D721Med (cell line): ENCODE measurements around the gene GNG8.

Experiments
- DNase-seq: peaks from one replicate; pipeline ENCODE4 v3.0.0; 2011; ENCODE audit warnings: low spot score; ENCODE audit not compliant: insufficient read length
- FAIRE-seq: peaks from 2 replicates; lab custom pipeline; 2011; peaks lifted over from hg19 to GRCh38; lab: Jason Lieb, UNC
- CTCF ChIP-seq: IDR thresholded peaks from 2 replicates; pipeline ENCODE4 v1.5.1; 2012; ENCODE audit warnings: mild to moderate bottlenecking, control low read depth; ENCODE audit not compliant: insufficient read depth; ENCODE audit errors: missing control alignments

Gene GNG8

GRCh38 chr19:46600384-46601317 lies 35.4 kb downstream of the GNG8 start:
- FAIRE-seq: no peak
- no peak for TF ChIP-seq CTCF
- DNase-seq: peak; percentile 80

- DNase-seq: no peak
- no peak for FAIRE-seq
- TF ChIP-seq CTCF: no peak
These were observed 36.2 kb downstream of the GNG8 start for GRCh38 chr19:46599716-46600373.

- FAIRE-seq: no peak
- no peak for TF ChIP-seq CTCF
These were observed 37.6 kb downstream of the GNG8 start for GRCh38 chr19:46598372-46598917.

GRCh38 chr19:46596008-46596407 lies 40.0 kb downstream of the GNG8 start:
- FAIRE-seq: no peak
- no peak for DNase-seq
- TF ChIP-seq CTCF: no peak

More at GRCh38 chr19:46598372-46598917, 37.6 kb downstream of the GNG8 start:
- no peak for DNase-seq

- no peak for TF ChIP-seq CTCF
- DNase-seq: no peak
- FAIRE-seq: no peak
These were observed 44.1 kb downstream of the GNG8 start for GRCh38 chr19:46591870-46592269.

- no peak for FAIRE-seq
- no peak for TF ChIP-seq CTCF
- DNase-seq: no peak
These were observed 44.7 kb downstream of the GNG8 start for GRCh38 chr19:46591254-46591653.
